Renal cortical epithelial cell (primary cell): Measurements from ENCODE around the gene SPAG8. TPM values are rescaled to one million over a fixed set of nuclear protein-coding genes. Genes with fewer than 3 reads are reported as not detected.

Experiments
- DNase-seq: peaks from one replicate; pipeline ENCODE4 v3.0.0-alpha.2; 2011; ENCODE audit warnings: low read depth
- total RNA-seq: library from RNA; depleted of rRNA; stranded (reverse); fragments of >200 nt; gene quantifications from 2 replicates; pipeline ENCODE4 v1.2.3, GENCODE V29; 2014

The SPAG8 gene
- total RNA-seq, 1 donor from 2014 or later: 0.80 TPM

DNA sequence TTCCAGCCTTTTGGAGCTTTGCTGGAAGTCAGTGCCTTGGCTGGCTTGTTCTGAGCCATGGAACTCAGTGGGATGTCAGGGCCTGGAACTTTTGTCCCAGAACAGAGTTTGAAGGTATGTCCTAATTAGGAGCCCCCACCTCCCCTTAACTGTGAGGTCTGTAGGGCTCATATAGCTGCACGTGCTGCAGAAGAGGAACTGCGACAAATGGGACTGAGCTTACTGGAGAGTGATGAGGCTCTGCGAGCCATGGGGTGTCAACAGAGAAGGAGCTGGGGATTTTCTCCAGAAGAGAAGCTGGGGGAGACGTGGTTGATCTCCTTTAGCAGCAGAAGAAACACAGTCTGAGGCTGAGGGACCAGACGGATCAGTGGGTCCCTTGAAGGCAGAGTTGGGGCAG, 27.9 kb upstream of the SPAG8 start:
- no peak for DNase-seq

GRCh38 chr9:35836595-35836994, 24.5 kb upstream of the SPAG8 start:
- DNase-seq: no peak

GRCh38 chr9:35835766-35836165, 23.7 kb upstream of the SPAG8 start:
- DNase-seq: no peak

DNA sequence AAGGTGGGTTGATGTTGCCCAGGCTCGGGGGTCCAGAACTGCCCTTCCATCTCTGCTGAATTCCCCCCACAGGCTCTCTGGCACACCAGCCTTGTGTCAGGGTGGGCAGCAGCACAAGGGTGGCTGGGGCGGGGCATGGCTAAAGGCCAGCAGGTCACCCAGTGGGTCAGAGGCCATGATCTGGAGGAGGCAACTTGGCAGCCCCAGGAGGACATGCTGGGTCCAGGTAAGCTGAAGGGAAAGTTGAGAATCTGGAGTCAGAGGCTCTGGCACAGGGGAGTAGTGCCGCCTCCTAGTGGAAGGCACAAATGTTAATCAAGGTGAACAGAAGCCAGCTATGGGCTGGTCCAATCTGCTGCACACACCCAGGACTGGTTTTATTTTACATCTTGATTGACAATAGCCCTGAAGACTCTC, 23.2 kb upstream of the SPAG8 start:
- DNase-seq: no peak

- DNase-seq: no peak
These were observed 22.5 kb upstream of the SPAG8 start for GRCh38 chr9:35834260-35835215.

GRCh38 chr9:35832814-35833213, 20.8 kb upstream of the SPAG8 start:
- DNase-seq: no peak

DNA sequence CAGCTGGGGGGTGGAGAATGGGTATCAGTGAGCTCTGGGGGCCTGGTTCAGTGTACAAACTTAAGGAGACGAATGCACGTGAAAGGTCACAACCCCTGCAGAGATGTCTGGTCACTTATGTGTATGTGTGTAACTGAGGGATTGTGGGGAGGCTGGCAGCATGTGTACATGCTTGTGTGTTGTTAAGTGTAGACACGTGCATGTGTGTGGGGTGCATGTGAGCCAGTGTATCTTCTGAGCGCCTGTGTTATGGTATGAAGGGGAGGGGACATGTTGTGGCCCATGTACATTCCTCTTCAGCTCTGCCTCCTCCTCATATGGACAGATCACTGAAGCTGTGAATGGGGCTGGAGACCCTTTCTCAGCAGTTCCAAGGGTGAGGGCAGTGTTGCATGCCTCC, 19.0 kb upstream of the SPAG8 start:
- no peak for DNase-seq

DNA sequence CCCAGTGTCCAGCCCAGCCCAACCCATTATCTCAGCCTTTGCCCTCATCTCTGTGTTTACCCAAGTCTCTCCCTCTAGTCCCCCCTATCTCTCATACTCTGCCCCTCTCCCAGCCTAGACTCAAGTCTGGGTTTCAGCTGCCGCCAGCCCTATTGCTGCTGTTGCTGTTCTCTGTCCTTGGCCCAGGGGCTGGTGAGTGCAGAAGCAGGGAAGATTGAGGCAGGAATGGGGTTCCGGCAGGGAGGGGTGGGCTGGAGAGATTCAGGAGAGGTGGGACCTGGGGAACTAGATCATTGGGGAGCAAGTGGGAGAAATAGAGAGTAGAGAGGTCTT, 17.7 kb upstream of the SPAG8 start:
- no peak for DNase-seq

DNA sequence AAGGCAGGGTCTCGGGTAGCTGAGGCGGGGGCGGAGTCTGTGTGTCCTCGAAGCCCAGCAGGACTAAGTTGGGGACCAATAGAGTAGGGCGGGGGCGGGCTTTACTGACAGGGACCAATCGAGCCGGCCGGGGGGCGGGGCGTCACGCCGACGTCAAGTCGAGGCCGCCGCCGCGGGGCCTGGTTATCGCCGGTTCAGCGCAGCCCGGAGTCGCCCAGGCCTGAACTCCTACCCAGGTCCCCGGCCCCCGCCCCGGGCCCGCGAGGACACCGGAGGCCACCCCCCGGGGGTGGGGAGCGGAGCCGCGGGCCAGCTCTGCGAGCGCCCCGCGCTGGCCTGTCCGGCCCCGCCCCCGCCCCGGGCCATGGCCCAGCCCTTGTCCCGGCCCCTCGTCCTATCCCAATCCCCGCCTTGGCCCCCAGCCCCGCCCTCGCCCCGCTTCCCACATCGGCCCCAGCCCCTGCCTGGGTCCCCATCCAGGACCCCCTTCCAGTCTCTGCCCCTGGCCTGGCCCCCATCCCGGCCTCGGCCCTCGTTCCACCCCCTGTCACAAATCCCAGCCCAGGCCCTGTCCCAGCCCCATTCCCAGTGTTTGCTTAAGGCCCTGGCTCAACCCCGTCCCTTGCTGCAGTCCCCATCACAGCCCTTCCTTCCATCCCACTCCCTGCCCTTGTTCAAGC, 17.2 kb upstream of the SPAG8 start, which contains the start of gene TMEM8B:
Gene TMEM8B (plus strand): TSS at position 145 of the 680 bp plus-strand sequence. CDS start 220 bp downstream, at position 365.
- DNase-seq: peak; percentile 81

GRCh38 chr9:35828716-35829083, 16.6 kb upstream of the SPAG8 start, which contains the start of gene FAM221B:
Gene FAM221B (minus strand): TSS chr9:35828732. CDS start chr9:35826161, 2,571 bp downstream.
- DNase-seq: no peak

DNA sequence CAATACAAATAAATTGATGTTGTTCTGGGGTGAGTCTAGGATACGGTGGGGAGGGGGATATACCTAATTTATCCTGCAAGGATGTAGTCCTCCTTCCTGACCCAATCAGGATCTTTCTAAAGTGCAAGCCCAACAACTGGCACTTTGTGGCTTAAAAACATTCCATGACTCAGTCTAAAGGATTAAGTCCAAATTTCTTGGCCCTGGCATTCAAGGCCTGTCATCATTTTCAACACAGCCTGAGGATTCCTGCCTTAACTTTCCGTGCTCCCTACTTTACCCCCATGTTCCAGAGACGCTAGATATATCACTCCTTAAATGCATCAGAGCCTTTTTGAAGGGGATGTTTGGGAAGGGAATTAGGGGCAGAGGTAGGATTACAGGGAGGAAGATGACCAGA, 15.4 kb upstream of the SPAG8 start:
- peak; percentile 30 for DNase-seq

DNA sequence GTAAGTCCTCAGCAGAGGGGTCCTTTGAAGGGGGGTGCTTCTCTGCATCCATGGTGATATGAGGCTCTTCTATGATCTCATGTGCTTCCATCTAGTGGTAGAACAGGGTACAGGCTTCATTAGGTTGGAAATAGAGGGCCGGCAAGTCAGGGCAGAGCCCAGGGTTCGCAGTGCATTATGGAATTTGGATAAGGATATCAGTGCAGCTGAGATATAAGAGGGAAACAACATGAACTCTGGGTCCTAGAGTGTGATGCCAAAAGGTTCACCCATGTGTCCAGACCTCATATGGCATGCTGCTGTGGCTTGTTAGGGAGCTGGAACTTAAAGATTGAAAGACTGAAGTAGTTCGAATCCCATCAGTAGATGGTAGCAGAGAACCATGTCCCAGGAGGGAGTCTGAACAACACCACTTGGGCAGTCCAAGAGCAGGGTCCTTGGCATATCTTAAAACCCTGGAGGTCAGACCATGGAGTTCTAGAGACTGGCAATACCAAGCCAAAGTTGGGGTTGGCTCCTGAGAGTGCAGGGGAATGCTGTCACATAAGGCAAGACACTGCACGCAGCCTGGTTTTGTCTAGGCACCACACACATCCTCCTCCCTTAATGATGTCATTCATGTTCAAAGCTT, 14.1 kb upstream of the SPAG8 start:
- DNase-seq: peak; percentile 67

GRCh38 chr9:35822926-35823325, 10.9 kb upstream of the SPAG8 start:
- no peak for DNase-seq

- no peak for DNase-seq
These were observed 8.0 kb upstream of the SPAG8 start for GRCh38 chr9:35820076-35820475.

DNA sequence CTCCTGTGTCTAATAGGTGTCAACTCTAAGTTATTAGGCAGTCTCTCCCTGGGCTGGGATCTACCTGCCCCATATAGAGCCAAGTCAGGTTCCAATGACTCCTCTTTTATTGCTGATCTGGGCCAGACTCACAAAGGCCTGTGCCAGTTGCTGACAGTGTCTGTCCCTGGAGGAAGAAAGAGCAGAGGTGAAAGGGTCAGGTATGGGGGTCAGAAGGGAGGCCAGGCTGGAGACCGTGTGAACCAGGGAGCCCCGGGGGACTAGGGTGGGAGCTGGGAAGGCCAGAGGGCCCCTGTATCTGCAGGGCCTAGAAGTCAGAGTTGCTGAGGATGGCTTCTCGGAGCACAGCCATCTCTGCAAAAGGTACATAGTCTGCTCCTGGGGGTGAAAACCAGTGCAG, 6.3 kb upstream of the SPAG8 start:
- no peak for DNase-seq

GRCh38 chr9:35816708-35817107, 4.6 kb upstream of the SPAG8 start:
- no peak for DNase-seq

GRCh38 chr9:35814841-35815543, 2.9 kb upstream of the SPAG8 start, which contains the start of gene HINT2:
Gene HINT2 (minus strand): TSS chr9:35815042. CDS start chr9:35814979, 63 bp downstream.
- peak; percentile 98 for DNase-seq

GRCh38 chr9:35814106-35814840, 2.2 kb upstream of the SPAG8 start:
- peak; percentile 56 for DNase-seq

- DNase-seq: peak; percentile 50
These were observed 1.5 kb upstream of the SPAG8 start for GRCh38 chr9:35813434-35814105.

DNA sequence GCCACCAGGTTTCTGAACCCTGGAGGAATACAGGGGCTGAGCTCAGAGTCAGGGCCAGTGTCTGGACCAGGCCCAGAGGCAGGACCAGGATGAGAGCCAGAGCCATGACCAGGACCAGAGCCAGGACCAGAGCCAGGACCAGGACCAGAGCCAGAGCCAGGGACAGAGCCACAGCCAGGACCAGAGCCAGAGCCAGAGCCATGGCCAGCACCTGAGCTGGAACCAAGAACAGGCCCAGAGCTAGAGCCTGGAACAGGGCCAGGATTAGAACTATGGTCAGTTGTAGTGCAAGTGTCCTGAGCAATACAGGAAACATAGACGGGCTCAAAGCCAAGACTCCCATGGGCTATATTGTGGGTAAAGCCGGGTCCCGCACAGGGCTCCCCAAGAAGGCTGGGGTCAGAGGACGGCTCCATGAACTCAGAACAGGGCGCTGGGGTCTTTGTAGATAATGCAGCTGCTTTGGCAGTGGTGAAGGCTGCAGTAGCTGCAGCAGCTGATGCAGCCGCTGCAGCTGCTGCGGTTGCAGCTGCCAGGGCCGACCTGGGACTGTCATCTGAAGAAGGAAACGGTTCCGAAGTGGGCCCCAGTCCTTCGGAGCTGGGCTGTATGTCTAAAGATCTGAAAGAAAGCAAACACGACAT, 559 bp downstream of the SPAG8 start:
- DNase-seq: no peak
